Astrocyte (in vitro differentiated cells and primary cell): ENCODE measurements around the gene ABCF2.

Experiments
- EZH2 ChIP-seq: IDR thresholded peaks from 2 replicates; pipeline ENCODE4 v1.6.1; 2012; ENCODE audit warnings: mild to moderate bottlenecking, low read length, inconsistent platforms; ENCODE audit not compliant: insufficient read depth
- TF ChIP-seq, protein P1 (sequence below): IDR thresholded peaks from 2 replicates; pipeline ENCODE4 v1.5.1; 2011; ENCODE audit warnings: low read depth, mild to moderate bottlenecking, inconsistent platforms, low read length, moderate library complexity; ENCODE audit not compliant: insufficient read depth

DNA sequence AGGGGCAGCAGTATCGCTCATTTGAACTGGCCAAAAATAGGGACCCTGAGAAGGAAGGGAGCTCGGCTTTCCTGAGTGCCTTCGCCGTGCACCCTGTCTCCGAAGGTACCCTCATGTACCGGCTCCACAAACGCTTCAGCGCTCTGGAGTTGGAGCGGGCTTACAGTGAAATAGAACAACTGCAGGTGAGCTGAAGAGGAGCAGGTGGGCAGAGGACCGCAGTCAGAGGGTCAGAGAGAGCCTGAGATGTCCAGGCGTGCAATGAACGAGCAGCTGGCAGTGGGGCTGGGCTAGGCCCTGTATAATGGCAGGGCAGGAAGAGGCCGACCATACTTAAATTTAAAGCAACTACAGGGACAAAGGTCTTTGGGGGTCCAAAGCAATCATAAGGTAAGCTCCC, 9.4 kb upstream of the ABCF2 start:
- TF ChIP-seq, protein P1, sequence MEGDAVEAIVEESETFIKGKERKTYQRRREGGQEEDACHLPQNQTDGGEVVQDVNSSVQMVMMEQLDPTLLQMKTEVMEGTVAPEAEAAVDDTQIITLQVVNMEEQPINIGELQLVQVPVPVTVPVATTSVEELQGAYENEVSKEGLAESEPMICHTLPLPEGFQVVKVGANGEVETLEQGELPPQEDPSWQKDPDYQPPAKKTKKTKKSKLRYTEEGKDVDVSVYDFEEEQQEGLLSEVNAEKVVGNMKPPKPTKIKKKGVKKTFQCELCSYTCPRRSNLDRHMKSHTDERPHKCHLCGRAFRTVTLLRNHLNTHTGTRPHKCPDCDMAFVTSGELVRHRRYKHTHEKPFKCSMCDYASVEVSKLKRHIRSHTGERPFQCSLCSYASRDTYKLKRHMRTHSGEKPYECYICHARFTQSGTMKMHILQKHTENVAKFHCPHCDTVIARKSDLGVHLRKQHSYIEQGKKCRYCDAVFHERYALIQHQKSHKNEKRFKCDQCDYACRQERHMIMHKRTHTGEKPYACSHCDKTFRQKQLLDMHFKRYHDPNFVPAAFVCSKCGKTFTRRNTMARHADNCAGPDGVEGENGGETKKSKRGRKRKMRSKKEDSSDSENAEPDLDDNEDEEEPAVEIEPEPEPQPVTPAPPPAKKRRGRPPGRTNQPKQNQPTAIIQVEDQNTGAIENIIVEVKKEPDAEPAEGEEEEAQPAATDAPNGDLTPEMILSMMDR, result no peak
- TF ChIP-seq EZH2, result no peak
